GM18870 (cell line): Measurements from ENCODE around the gene HSPA1B.
A peak's percentile ranks its signal among the peaks of the same experiment; 100 is the strongest.
"Not testable (repeated sequence)": the region's sequence is repeated elsewhere in the genome, so short reads cannot be mapped to it uniquely, and the experiment has no call there.

Source experiments
- ATAC-seq: cut with Tn5 transposase; IDR thresholded peaks from one replicate; pipeline ENCODE4 v1.9.1; 2021; ENCODE audit warnings: moderate library complexity; ENCODE audit not compliant: unreplicated experiment

The HSPA1B gene

DNA sequence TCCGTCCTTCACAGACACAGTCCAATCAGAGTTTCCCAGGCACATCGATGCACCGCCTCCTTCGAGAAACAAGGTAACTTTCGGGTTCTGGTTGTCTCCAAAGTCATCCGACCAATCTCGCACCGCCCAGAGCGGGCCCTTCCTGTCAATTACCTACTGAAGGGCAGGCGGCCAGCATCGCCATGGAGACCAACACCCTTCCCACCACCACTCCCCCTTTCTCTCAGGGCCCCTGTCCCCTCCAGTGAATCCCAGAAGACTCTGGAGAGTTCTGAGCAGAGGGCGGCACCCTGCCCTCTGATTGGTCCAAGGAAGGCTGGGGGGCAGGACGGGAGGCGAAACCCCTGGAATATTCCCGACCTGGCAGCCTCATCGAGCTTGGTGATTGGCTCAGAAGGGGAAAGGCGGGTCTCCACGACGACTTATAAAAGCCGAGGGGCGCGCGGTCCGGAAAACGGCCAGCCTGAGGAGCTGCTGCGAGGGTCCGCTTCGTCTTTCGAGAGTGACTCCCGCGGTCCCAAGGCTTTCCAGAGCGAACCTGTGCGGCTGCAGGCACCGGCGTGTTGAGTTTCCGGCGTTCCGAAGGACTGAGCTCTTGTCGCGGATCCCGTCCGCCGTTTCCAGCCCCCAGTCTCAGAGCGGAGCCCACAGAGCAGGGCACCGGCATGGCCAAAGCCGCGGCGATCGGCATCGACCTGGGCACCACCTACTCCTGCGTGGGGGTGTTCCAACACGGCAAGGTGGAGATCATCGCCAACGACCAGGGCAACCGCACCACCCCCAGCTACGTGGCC, at the start of gene HSPA1B:
HSPA1B (plus strand) TSS at position 453 of the 794 bp plus-strand sequence; CDS start at position 666, 213 bp downstream.
- ATAC-seq, result peak; percentile 59

DNA sequence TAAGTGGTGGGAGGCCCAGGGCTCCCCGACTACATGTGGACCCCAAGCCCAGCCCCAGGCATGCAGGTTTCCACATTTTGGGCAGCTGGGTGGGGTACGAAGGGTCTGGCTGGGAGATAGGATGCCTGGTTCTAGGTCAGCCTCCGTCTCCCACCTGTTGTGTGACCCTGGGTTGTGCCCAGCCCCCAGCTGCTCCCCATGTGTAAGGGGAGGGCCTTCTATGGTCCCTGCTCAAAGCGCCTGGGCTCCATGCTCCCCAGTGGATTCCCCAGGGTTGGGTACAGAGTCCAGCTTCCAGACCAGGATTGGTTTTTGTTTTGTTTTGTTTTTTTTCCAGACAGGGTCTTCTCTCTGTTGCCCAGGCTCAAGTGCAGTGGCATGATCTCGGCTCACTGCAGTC, 49.3 kb upstream of the HSPA1B start:
- ATAC-seq, result no peak

DNA sequence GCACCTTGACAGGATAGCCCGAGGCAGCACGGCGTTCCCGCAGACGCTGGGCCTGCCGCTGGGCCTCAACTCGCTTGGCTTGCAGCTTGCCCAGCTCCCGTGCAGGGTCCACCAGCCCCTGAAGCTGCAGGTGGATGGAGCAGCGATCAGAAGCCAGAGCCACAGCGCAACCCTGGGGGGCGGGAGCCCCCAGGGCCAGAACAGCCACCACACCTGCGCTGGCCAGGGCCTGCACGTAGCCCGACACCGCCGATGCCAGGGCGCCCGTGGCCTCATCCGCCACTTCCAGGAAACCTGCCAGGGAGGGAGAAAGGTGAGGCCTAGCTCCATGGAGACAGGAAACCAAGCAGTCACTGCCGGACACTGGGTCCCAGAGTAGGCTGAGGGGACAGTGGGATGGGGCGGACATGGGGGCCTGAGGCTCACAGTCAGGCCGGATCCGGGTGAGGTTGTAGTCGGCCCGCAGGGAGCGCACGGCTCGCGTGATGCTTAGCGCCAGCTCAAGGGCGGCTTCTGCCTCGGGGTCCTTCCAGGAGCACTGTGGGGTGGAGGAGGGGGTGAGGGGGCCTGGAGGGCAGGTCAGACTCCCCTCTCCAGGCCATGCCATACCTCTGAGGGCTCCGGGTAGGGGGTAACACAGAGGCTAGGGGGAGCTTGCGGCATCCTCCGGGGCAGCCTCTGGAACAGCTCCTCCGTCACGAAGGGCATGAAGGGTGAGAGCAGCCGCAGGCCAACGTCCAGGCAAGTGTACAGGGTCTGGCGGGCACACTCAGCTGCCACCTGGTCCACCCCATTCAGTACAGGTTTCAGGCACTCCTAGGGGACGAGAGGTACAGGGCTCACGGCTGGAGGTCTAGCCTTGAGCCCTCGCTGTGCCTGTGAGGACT, 48.3 kb upstream of the HSPA1B start:
- ATAC-seq, result no peak

DNA sequence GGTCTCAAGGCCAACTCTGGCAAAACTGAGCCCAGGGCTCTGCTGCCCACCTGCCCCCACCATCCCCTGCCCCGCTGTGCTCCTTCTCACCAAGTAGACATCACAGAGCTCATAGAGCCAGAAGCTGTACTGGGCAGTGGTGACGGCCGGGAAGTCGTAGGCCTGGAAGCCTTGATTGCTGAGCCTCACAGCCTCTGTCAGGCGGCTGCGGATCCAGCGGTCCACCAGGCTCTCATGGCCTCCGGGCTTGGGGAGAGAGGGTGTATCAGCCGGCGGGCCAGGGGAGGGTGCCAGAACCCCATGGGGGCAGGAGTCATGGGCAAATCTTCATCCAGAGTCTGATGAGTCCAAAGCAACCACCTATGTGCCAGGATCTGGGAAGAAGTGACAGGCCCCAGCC, 47.6 kb upstream of the HSPA1B start:
- no peak for ATAC-seq

DNA sequence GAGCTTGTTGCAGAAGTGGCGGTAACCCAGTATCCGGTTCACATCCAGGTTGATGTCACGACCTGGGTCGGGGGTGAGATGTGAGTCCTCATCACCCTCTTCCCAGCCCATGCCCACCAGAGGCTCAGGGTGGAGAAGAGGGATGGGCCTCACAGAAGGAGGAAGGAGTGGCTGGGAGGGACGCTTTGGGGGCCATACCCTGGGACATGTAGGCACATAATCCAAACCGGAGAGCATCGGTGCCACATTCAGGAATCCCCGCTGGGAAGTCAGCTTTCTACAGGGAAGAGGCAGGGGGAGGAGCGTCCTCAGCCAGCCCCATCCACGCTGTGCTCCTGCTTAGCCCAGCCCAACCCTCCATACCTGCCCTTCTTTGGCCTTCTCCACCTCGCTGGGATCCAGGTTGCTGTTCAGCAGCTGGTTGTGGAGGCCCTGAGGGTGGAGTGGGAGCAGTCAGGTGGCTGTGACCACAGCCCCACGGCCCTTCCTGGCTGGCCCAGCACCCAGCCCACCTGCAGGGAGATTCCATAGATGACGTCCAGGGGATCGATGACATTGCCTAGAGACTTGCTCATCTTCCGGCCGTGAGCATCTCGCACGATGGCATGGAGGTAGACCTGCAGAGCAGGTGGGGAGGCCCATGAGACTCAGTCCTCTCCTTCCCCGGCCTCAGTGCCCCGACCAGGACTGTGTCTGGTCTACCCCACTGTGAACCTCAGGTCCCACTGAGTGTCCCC, 46.9 kb upstream of the HSPA1B start:
- ATAC-seq, result no peak

DNA sequence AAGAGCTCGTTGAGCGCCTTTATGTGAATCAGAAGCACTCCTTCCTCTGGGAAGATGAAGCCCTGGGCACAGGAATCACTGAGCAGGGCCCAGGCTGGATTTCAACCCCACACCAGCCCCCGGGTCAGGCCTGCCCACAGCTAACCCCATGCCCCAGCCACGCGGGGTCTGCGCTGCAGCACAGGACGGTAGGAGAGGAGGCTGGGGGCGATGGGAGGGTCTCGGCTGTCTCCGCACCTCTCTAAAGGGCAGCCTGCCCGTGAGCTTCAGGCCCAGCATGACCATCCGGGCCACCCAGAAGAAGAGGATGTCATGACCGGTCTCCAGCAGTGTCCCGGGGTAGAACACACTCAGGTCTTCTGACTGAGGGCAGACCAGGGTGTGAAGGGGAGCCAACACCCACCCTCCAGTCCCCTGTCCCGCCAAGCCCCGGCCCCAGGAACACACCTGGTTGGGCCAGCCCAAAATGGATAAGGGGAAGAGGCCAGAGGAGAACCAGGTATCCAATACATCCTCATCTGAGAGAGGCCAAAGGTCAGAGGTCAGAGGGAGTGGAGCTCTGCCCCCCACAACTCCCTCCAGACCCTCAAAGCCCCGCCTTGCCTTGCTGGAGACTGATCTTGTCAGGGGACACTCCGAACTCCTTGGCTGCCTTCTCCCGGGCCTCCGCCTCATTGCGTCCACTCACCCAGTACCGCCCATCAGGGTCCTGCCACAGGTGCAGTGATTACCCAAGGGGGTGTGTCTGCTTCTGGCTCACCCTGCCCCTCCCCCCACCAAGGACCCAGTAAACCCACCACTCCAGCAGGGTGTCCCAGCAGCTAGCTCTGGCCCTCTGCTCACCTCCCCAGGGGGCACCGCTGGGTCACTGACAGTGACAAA, 46.1 kb upstream of the HSPA1B start:
- ATAC-seq, result no peak

DNA sequence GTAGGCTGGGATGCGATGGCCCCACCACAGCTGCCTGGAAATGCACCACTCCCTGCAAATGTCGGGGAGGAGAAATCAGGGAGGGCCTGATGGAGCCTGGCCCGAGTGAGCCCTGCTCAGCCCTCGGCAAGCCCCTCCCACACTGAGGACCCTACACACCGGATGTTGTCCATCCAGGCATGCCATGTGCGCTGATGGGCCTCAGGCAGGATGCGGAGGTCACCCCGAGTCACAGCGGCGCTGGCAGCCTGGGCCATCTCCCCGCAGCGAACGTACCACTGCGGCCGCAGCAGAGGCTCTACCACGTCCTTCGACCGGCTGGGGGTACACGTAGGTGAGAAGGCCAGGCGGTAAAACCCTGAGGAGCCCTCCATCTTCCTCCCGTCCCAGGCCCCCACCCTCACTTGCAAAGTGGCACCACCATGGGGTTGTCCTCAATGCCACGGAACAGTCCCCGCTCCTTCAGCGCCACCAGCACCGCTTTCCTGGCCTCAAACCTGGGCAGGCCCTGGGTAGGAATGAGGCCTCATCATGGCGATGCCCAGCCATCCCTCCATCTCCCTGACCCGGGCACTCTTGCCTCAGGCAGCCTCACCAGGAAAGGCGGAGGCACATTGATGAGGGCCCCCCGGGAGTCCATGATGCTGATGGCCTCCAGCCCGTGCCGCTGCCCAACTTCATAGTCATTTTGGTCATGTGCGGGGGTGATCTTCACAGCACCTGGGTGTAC, 45.2 kb upstream of the HSPA1B start:
- ATAC-seq, result no peak

DNA sequence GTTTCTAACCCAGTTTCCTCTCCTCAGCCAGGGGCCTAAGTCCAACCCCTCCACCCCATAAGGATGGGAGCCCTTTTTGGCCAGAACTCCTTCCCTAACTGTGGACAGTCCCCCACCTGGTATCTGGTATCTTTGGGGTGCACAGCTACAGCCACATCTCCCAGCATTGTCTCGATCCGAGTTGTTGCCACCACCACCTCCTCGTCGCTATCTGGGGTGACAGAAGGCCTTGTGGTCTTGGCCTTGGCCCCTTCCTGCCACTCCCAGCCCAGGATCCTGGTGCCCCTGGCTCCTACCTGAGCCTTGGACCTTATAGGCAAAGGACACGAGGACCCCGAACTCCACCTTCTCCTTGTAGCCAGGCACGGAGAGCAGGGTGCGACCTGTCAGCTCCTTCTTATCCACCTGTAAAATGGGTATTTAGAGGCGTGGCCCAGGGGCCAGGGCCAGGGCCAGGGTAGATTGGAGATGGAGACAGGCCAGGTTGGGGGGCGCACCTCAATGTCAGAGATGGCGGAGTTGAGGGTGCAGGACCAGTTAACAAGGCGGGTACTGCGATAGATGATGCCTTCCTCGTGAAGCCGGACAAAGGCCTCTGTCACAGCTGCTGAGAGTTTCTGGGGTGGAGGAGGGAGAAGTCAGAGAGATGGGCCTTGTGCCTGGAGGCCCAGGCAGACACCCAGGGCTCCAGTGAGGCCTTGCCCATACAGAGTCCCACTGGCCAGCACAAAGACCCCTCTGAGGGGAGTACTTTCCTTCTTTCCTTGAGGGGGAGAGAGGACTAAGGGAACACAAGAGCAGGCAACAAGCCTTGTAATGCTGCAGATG, 43.2 kb upstream of the HSPA1B start:
- no peak for ATAC-seq

DNA sequence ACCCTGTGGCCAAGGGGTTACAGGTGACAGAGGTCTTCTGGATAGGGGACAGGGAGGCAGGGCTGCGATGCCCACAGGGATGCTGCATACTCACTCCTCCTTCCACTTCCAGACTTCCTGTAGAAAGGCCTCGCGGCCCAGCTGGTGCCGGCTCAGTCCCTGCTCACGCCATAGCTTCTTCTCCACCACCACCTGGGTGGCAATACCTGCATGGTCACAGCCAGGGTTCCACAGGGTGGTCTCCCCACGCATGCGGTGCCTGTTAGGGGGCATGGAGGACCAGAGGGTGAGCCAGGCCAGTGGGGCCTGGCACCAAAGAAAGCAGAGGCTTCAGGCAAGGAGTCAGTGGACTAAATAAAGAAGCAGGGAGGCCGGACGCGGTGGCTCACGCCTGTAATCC, 42.1 kb upstream of the HSPA1B start:
- no peak for ATAC-seq

DNA sequence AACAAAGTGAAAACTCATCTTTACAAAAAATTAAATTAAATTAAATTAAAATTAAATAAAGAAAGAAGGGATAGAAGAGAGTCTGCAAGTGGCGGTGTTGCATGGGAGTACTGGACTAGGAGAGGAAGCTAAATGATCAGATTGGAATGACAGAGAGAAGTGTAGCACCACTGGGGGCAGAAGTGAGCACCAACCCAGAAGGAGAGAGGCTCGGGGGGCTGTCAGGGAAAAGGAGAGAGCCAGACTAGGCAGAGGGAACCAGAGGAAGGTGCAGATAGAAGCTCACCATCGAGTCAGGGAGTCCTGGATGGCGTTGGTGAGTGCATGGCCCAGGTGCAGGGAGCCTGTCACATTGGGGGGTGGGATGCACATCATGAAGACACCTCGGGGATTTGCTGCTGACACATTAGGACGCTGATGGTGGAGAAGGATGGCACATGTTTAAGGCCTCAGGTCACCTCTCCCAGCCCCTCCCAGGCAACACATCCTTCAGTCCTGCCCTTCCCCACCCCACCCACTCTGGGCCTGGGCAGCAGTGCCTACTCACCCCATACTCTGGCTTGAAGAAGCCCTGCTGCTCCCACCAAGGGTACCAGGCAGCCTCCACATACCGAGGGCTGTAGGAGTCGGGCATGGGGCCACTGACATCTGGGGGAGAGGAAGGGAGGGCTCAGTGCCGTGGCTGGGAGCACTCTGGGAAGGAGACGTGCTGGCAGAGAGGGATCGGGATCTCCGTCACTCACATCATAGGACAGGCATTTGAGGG, 36.0 kb upstream of the HSPA1B start:
- ATAC-seq, result no peak

DNA sequence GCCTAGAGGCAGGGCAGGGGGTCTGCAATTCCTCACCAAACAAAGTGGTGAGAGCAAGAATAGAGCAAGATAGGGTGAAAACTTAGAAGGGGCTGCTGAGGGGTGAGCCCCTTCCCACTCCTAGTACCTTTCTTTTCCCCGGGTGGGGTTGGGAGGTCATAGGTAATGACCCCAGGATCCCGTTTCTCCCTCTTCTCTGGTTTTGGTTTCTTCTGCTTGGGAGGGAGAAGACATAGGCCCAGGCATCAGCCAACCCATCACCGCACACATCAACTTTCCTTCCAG, 35.5 kb upstream of the HSPA1B start:
- ATAC-seq, result no peak

DNA sequence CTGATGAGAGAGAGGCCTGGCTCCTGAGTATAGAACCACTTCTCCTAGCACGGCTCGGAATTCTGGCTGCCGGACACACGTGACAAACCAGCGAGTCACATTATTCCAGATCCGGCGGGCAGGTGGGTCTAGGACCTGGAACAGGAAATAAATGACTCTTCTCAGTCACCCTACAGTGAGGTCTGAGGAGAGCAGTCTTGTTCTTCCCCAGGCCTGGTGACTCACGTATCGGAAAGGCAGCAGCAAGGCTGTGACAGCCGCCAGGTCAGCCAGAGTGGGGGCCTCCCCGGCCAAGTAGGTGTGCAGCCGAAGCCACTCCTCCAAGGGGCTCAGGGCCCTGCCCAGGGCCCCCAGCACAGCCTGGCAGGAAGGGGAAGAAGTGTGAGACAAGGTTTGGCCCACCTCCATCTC, 34.8 kb upstream of the HSPA1B start:
- ATAC-seq, result no peak

DNA sequence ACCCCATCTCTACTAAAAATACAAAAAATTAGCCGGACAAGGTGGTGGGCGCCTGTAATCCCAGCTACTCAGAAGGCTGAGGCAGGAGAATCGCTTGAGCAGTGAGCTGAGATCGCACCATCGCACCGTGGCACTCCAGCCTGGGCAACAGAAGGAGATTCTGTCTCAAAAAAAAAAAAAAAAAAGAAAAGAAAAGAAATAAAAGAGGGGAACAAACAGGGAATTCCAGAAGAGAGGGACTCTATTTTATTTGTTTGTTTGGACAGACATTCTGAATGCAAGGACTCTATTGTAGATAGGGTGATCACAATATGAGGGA, 33.7 kb upstream of the HSPA1B start:
- not testable (repeated sequence) for ATAC-seq

DNA sequence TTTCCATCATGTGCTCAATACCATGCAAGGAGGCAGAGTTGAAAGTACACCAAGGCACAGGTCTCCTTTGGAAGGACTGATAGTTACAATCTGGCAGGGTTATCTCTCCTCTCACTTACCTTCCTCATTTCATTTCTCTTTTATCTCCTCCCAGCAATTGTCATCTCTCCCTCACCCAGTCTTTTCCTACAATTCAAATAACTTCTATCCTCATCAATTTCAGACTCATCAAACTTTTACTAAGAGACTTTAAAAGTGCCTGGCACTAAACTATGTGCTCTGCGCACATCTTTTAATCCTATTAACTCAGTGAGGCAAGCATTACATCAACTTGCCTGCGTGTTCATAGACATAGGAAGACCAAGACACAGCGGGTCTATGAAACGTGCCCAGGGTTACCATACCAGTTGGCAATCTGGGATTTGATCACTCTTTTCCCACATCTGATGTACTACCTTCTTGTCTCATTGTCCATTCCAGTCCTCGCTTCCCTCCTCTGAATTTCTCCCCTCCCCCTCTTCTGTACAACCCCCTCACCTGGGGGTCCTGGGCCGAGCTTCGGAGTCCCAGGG, 33.2 kb upstream of the HSPA1B start:
- ATAC-seq, result no peak

DNA sequence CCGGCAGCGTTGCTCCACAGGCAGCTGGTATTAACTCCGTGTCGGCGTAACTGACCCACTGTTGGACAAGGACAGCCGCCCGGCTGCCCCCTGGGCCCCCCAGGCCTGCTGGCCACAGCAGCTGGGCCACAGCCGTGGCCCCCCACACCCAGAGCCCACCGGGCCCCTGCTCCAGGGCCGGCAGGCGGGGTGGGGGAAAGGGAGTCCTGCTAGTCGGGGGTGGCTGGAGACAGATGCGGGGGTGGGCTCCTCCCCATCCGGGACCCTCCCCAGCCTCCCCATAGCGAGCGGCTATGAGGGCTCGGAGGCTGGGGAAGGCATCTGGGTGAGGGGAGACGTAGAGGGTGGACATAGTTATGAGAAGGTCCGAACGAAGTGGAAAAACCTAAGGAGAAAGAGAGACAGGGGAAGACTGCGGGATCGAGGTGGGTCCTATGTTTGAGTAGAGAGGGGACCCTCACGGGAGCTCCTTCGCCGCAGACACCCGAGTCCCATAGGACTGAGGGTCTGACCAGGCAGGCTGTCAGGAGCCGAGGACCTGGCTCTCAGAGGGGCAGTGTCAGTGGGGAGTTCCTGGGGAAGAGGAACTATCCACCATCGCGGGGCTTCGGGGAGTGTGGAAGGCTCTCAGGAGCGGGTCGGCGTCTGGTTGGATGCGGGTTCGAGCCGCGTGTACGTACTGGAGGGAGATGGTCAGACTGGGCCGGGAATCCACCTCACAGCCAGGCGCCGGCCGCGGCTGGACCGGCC, 32.5 kb upstream of the HSPA1B start:
- no peak for ATAC-seq

DNA sequence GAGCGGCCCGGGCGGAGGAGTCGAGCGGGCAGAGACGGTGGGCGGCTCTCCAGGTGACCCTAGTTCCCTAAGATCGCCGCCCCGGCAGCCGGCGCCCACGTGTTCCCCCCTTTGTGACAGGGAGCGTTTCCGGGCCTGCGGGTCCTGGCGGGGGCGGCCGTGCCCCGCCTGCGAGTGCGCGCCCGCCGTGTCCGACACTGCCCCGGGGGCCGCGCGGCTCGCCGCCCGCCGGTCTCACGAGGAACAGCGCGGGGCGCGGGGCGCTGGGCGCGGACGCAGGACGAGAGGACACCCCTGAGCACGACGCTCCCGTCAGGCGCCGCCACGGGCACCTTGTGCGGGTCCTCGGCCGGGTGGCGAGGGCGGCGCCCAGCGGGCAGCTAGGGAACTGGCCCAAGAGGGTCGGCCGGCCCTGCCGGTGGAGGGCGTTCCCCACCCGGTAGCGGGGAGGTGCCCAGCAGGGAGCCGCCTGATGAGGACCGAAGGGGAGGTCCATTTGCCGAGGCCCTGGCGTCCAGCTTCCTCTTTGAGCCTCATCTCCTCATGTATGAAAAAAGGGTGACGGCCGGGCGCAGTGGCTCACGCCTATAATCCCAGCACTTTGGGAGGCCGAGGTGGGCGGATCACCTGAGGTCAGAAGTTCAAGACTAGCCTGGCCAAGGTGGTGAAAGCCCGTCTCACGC, 31.8 kb upstream of the HSPA1B start, which contains the start of gene VARS1:
VARS1 (minus strand) TSS at position 137 of the 683 bp plus-strand sequence. CDS start 535 bp downstream, outside the sequence.
- ATAC-seq, result no peak

DNA sequence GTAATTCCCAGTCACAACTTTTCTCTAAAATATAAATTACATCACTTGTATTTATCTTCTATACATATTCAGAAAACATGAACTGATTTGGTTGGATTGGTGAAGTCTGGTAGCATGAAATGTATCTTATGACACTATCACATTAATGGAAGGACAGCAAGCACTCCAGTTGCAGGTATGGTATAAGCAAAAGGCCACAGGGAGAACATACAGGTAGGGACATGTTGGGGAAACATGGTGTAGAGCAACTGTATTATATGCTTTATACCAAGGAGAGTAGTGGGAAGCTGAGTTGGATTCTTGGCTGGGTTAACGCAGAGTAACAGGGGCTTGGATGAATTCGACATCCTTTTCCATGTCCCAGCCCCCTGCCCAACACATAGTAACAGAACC, 30.5 kb upstream of the HSPA1B start:
- ATAC-seq, result no peak
